ACHN (cell line): Measurements from ENCODE around the gene ASTN2.
"Not testable (repeated sequence)": the region's sequence is repeated elsewhere in the genome, so short reads cannot be mapped to it uniquely, and the experiment has no call there.

ENCODE experiments used
- DNase-seq: peaks from one replicate; pipeline ENCODE4 v3.0.0-alpha.2; 2015
- in situ Hi-C: cut with HindIII; loops from 2 replicates; pipeline ENCODE4 v1.10.0; 2017; ENCODE audit warnings: low sequenced_read_pairs, low pct_ligation_motif_present, low pct_unique_long_range_greater_than_20kb

Gene ASTN2

GRCh38 chr9:116456490-116457088 lies 958.3 kb downstream of the ASTN2 start:
- no peak for DNase-seq
- in situ Hi-C loops, result no loop called here

- DNase-seq, in situ Hi-C loops: not testable (repeated sequence)
Measured at GRCh38 chr9:116454539-116454938, 960.3 kb downstream of the ASTN2 start.

GRCh38 chr9:116453785-116454184 lies 961.1 kb downstream of the ASTN2 start:
- no peak for DNase-seq

GRCh38 chr9:116452634-116453033 lies 962.2 kb downstream of the ASTN2 start:
- in situ Hi-C loops, result no loop called here
- no peak for DNase-seq

More at GRCh38 chr9:116453785-116454184, 961.1 kb downstream of the ASTN2 start:
- in situ Hi-C loops, result no loop called here

- in situ Hi-C loops, result no loop called here
- DNase-seq, result no peak
Measured at GRCh38 chr9:116452227-116452626, 962.6 kb downstream of the ASTN2 start.

- in situ Hi-C loops, result no loop called here
- no peak for DNase-seq
Measured at GRCh38 chr9:116451500-116452115, 963.2 kb downstream of the ASTN2 start.

- in situ Hi-C loops, result no loop called here
- peak; percentile 78 for DNase-seq
Measured at GRCh38 chr9:116450378-116451139, 964.3 kb downstream of the ASTN2 start.

GRCh38 chr9:116449949-116450348 lies 964.9 kb downstream of the ASTN2 start:
- no peak for DNase-seq
- in situ Hi-C loops, result no loop called here

GRCh38 chr9:116448431-116448830 lies 966.4 kb downstream of the ASTN2 start:
- no peak for DNase-seq
- in situ Hi-C loops, result no loop called here

- DNase-seq, result no peak
- in situ Hi-C loops, result no loop called here
Measured at GRCh38 chr9:116447934-116448333, 966.9 kb downstream of the ASTN2 start.

GRCh38 chr9:116442528-116442927 lies 972.3 kb downstream of the ASTN2 start:
- DNase-seq, result no peak
- in situ Hi-C loops, result no loop called here

GRCh38 chr9:116437411-116438370 lies 977.2 kb downstream of the ASTN2 start:
- in situ Hi-C loops, result no loop called here
- no peak for DNase-seq

GRCh38 chr9:116436121-116436520 lies 978.7 kb downstream of the ASTN2 start:
- no peak for DNase-seq
- in situ Hi-C loops, result no loop called here

GRCh38 chr9:116435706-116436105 lies 979.2 kb downstream of the ASTN2 start:
- in situ Hi-C loops, result no loop called here
- DNase-seq, result no peak

- in situ Hi-C loops, result no loop called here
- no peak for DNase-seq
Measured at GRCh38 chr9:116434314-116434713, 980.5 kb downstream of the ASTN2 start.

GRCh38 chr9:116432051-116432450 lies 982.8 kb downstream of the ASTN2 start:
- DNase-seq, result no peak
- in situ Hi-C loops, result no loop called here

- in situ Hi-C loops, result no loop called here
- DNase-seq, result no peak
Measured at GRCh38 chr9:116430849-116431248, 984.0 kb downstream of the ASTN2 start.

GRCh38 chr9:116425244-116425643 lies 989.6 kb downstream of the ASTN2 start:
- DNase-seq, result no peak
- in situ Hi-C loops, result no loop called here

- in situ Hi-C loops, result no loop called here
- DNase-seq, result no peak
Measured at GRCh38 chr9:116423149-116423548, 991.7 kb downstream of the ASTN2 start.
